CD4-positive, alpha-beta T cell treated with Interleukin-21 for 1 hour (primary cell): Measurements from ENCODE around the gene KIRREL1.

Experiments used
- DNase-seq: peaks from one replicate; pipeline ENCODE4 v3.0.0-alpha.2; 2020

KIRREL1 gene

DNA sequence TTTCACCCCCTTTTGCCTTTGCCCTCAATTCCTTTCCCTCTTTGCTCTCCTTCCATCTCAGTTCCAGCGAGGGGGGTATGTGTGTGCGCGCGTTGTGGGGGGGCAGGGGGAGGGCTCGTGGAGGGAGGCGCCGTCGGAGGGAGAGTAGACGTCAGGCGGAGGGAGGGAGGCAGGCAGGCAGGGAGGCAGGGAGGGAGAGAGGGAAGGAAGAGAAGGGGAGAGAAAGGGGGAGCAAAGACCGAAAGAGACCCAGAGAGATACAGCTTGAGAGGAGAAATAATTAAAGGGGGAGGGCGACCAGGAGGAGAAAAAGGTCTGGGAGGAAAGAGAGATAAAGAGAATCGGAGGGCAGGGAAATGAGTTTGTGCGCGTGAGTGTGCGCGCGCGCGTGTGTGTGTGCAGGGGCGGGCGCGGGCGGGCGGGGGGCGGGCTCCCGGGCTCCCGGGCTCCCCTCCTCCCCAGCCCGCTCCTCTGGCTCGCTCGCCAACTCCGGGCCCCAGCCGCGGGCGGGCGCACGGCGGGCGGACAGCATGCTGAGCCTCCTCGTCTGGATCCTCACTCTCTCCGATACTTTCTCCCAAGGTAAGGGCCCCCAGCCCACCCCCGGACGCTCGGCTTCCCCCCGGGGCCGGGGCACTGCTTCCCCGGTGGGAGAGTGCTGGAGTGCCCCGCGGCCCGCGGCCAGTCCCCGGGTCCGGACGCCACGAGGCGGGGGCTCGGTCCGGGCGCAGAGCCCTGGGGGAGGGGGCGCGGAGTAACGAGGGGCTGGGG is at the start of gene KIRREL1:
KIRREL1 (plus strand) TSS at position 499 of the 771 bp plus-strand sequence; CDS start at position 531, 32 bp downstream.
- DNase-seq: no peak

DNA sequence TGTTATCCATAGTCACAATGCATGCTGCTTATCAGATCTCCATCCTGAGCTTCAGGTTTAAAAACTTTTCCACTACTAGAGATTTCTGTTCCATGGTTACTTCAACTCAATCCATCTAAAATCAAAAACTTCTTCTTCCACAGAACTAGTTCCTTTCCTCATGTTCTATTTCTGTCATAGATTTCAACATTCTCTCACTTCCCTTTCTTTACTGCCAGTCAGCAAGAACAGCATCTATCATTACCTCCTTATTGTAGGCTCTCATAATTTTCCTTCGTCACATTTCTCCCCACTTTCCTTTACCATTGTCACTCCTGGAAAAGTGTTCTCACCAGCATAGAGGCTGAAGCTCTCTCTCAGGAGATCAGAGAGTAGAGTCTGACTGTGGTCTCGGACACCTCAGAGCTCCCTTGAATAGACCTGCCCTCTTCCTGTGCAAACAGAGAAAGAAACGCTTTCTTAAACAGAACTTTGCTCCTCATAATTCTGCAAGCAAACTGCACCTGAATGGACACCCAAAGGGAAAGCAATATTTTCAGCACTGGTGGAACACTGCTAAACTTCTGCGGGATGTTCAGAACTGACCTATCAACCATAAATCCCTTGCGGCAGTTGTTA is 48.7 kb upstream of the KIRREL1 start:
- DNase-seq: no peak

DNA sequence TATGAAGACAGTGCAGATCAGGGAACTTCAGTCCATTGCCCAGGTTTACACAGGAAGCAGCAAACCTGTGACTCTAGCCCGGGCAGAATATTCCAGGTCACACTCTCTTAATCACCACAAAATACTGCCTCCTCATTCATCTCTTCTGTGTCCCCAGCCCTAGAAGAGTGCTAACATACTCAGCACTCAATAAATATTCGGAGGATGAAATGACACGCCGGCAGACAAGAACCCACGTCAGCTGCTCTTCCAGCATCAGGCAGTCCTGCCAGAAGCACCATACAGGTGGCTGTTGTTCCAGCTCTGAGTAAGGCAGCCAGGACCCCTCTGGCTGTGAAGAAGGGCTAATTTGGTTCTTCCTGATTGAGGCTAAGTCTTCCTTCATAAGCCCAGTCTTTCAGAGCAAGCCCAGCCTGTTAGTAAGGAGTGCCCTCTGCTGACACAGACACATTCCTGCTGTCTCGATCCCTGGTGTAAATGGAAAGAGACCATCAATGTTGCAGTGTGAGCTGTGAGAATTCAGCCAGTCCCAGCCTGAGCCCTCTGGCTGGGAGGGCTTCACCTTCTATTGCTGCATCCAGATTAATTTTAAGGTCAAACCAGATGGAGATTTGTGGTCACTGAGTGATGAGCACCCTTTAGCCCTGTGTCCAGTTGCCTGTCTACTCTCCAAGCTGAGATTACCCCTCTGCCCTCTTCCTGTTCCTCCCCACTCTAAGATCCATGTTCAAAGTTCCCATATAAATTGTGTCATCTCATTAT is 45.0 kb upstream of the KIRREL1 start:
- DNase-seq: no peak

DNA sequence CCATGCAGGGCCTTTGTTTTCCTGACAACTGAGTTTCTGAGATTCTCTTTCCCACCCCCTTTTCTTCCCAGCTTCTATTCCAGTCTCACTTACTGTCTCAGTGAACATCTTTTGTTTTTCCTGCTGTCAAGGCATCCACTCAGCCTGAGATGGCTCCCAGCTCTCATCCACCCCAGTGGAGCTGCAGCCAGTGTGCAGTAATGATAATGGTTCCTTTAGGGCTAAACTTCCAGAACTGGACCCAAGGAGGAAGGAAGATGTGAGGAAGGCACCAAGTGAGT is 44.4 kb upstream of the KIRREL1 start:
- no peak for DNase-seq

DNA sequence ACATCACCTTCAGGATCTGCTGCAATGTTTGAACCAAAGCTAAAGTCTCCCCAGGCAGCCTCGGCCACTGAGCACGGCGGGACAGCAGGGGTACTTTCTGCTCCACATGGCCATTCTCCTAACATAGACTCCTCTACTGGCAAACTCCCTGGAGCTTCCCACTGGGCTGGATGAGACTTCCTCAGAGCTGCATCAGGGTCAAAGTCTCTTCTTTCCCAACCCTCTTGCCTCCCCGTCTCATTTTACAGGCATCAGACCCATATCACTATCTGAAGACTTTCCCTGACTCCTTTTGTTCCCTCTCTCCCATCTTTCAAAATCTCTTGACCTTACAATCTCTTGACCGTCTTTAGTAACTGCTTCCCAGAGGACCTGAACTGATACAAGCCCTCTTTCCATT is 42.2 kb upstream of the KIRREL1 start:
- DNase-seq: no peak

DNA sequence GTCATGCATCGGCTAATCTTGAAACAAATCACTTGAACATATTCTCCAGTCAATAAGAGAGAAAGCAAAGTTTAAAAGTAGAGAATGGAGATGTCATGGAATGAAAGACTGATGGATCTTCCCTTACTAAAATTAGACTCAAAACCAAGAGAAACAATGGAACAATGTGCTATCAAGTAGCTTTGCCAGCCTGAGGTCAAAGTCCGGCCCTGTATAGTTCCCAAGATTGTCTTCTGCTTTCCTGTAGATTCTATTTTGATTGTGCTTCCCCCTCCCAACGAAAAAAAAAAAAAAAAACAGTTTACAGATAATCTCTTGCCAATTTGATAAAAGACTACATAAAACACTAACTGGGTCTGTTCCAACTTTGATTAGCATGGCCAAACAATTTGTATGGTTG is 40.8 kb upstream of the KIRREL1 start:
- DNase-seq: no peak

DNA sequence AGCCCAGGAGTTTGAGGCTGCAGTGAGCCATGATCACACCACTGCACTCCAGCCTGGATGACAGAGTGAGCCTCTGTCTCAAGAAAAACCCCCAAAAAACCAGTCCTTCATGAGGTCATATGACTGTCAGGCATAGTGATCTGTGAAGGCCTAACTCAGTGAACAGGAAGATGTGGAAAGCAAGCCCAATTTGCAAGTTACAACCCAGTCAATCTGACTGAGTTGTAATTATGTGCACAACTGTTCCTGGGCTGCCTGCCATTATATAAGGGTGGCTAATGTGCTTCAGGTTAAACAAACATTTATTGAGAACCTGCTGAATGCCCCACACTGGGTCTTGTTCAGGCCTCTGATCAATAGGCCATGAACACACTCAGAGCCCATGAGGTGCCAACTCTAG is 38.2 kb upstream of the KIRREL1 start:
- DNase-seq: no peak

DNA sequence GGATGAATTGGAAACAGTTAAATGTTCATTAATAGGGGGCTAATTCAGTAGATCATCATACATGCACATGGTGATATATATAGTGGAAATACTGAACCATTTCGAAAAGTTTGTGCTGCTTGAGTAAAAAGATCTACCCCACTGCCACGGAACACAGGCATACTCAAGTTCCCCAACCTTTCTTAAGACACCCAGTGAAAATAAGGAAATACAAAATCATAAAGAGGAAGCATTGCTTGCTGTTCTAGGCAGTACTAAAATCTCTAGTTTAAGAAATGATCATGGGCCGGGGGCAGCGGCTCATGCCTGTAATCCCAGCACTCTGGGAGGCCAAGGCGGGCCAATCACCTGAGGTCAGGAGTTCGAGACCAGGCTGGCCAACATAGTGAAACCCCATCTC is 37.6 kb upstream of the KIRREL1 start:
- no peak for DNase-seq

DNA sequence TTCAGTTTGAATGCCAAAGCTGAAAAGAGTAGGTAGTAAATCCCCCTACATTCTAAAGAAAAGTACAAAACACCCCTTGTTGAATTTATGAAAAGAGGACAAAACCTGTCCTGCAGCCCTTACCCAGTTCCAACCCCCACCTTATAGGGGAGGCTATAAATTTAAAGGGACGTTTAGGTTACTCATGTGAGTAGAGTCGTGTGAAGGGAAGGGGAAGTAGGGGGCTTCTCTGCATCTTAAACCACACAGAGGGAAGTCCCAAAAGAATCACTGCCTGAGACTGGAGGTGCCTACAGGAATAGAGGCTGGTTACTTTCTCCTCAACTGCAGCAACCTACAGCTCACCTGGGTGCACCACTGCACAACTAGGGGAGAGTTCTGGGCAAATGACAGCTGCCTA is 36.7 kb upstream of the KIRREL1 start:
- no peak for DNase-seq

DNA sequence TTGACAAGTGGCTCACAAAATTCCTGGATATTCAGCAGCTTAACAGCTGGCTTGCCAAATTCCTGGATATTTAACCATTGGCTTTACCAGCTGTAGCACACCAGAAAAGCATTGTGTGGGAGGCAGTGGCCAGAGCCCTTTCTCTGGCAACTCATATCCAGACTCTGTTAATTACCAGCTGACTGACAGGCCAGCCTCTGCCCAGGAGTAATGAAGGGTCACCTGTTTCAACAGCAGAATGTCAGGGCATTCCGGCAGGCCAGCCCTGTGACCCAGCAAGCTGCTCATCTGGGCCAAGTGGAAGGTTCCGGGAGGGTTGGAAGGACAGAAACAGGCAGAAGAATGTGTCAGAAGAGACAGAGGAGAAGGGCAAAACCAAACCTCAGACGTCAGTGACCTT is 35.2 kb upstream of the KIRREL1 start:
- DNase-seq: no peak

DNA sequence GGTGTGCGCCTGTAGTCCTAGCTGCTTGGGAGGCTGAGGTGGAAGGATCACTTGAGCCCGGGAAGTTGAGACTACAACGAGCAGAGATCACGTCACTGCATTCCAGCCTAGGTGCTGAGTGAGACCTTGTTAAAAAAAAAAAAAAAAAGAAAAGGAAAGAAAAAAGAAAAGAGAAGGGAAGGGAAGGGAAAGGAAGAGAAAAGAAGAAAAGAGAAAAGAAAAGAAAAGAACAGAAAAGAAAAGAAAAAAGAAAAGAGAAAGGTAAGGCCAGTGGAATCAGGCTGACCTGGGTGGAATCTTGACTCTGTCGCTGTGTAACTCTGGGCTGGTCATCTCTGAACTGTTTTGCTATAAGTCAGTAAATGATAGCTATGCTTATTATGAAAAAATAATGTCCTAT is 33.7 kb upstream of the KIRREL1 start:
- no peak for DNase-seq

DNA sequence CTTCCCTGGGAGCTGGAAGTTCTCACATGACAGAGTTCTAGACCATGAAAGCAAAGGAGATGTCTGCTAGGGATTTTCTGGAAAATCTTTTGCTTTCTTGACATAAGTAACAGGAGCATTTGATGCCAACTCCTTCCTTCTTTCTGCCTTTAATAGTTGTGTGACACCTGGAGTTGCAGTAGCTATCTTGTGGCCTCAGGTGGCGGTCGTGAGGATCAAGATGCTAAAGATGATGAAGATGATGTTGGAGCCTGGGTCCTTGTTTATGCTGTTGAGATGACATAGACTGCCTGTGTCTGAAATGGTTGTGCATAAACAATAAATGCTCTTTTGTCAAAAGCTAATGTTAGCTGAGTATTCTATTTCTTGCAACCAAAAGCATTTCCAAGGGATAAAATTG is 32.7 kb upstream of the KIRREL1 start:
- no peak for DNase-seq

DNA sequence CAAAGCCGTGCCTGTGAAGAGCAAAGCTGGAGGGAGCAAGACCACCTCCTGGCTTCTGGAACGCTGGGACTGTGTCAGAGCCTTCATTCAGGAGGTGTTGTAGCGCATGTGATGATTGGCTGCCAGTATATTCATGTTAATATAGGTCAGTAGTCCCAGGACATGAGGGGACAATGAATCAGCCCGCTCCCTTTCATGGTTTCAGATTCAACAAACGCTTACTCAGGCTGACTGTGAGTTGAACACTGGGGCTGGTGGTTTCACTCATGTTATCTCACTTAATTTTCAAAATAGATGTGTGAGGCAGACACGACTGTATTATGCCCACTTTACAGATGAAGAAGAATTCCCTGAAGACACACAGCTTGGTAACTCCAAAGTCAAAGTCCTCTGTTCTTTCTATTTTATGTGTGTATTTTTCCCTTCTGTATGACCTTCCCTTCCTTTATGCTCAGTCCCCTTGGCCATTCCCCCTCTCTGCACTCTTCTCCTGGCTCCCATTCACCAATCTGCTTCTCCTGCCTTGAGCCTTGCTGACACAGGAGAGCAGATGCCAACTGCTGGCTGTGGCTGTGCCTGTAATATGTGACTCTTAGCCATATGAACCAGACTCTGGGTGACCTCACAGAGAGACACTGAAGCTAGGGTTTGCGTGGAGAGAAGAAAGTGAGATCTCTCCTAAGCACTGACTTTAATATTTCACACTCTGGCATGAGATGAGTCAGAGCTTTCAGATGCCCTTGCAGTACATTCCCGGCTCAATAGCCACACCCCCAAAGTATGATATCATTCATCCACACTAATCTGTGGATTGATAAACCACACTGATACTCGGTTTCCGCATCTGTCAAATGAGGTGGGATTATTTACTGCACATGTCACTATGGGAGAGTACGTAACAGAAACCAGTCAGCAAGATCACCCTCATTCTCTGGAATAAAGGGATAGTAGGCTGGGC is 31.4 kb upstream of the KIRREL1 start:
- no peak for DNase-seq

DNA sequence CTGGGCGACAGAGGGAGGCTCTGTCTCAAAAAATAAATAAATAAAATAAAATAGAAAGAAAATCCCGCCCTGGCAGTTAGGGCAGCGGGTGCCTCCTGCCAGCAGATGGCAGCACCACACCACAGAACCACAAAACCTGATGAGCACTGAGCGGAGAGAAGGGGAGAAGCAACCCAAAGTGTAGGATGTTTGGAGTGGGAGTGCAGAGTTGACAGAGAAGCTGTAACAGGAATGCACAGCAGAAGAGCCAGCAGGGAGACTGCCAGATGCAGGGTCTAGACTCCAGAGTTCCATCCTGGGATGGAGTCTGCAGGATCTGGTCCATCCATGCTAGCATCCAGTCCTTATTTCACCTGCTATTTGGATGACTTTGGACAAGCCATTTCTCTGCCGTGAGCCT is 29.7 kb upstream of the KIRREL1 start:
- DNase-seq: peak; percentile 42

DNA sequence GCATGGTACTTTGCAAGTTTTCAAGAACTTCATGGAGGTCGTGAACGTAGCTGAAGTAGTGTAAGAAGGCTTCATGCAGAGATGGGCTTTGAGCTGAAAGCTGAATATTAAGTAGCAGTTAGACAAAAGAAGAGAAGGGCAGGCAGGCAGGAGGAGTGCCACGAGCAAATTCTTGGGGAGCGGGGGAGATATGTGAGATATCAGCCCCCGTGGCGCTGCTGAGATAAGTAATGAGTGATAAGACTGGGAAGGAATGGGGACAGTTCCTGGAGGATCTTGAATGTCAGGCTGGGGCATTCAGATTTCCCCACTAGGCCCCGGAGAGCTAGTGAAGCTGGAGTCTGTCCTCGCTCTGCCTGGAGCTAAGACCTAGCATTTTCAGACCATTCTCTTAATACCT is 27.9 kb upstream of the KIRREL1 start:
- no peak for DNase-seq

DNA sequence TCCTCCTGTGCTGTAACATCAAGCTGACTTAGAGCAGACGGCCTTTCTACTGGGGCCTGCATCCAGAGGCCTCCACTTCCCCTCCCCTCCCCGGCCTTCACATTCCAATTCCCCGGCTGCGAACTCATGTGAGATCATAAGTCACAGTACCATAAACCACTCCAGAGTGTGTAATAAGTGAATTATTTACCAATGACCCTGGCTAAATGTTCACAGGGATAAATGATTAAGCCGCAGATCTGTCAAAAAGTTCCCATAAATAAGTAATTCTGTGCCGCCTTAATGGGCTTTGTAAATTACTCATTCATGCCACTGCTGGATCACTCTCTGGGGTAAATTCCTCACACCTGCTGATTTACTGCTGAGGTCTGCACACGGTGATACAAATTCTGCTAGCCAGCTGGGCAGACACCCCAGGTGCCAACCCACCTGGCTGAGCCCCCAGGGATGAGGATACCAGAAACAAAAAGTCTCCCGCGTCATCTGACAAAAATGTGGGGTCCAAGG is 27.4 kb upstream of the KIRREL1 start:
- no peak for DNase-seq

DNA sequence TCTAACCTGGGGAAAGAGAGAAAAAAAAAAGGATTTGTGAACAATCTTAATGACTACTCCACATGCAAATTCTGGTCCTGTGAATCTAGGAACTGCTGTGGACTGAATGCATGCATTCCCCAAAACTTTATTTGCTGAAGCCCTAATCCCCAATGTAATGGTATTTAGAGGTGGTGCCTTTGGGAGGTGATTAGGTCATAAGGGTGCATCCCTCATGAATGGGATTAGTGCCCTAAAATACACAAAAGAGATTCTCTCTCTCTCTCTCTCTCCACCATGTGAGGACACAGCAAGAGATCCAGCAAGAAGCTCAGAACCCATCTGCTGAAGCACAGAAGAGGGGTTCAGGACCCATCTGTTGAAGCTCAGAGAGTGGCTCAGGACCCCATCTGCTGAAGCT is 26.2 kb upstream of the KIRREL1 start:
- DNase-seq: no peak

DNA sequence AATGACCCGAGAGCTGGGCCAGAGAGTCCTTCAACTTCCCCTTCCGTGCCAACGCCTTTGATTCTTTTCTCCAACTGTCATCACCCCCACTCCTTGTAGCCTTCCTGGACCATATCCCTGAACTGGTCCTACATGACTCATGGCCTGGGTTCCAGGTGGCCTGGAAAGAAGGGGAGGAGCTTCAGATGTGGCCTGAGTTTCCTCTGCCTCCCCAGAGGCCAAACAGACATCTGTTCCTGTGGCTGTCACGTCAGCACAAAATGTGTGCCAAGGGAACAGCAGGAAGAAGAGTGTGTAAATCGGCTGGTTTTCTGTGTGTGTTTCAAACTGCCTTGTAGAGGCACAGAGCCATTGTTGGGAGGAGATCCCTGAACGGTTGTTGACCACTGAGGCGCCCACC is 24.9 kb upstream of the KIRREL1 start:
- DNase-seq: no peak

DNA sequence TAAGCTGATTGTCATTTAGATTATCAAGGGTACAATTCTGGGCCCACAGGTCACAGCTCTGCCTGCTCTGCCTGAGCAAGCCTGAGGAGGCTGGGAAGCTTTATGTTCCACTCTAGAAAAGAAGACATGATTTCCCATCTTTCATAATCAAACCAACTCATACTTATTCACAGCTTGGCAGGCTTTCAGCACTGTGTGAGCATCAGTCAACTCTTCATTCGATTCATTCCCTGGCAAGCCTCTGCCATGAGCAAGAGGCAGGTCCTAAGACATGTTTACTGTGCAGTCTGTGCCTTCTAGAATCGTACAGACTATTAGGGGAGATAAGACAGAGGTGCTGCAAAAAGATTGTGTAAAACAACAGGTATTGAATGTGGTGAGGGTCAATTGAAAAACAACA is 24.5 kb upstream of the KIRREL1 start:
- no peak for DNase-seq

DNA sequence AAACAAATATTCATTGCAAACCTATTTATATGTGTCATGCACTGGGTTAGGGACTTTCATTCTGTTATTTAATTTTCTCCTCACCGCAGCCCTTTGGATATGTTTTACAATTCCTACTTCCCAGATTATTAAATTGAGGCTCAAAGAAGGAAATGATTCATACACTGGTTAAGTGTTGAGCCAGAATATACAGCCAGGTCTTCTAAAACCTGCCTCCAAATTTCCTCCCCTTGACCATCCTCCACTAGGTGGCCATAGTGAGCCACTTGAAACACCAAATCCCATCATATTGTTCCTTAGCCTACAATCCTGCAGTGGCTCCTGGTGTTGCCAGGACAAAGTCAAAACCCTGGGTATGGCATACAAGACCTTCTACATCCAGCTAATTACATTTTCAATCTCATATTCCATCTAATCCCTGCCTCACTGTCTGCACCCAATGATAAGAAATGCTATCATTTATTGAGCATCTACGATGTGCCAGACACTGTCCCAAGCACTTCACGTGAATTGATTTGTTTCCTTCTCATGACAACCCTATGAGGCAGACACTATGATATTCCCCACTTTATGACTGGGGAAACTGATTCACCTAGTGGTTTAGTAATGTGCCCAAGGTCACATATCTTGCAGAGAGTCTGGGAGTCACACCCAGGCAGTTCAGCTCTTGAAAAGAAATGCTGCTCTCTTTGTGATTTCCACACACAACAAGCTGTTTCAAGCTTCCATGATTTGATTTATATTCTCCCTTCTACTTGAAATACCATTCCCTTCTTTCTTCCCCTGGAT is 23.6 kb upstream of the KIRREL1 start:
- DNase-seq: no peak

DNA sequence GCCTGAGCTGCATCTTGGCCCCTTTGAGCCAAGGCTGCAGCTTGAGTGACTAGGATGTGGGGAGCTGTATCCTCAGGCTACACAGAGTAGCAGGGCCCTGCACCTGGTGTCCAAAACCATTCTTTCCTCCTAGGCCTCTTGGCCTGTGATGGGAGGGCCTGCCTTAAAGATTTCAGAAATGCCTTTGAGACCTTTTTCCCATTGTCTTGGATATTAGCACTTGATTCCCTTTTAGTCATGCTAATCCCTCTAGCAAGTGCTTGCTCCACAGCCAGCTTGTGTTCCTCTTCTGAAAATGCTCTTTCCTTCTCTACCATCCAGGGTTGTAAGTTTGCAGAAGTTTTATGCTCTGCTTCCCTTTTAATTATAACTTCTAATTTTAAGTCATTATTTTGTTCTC is 21.7 kb upstream of the KIRREL1 start:
- DNase-seq: no peak
